K562 (cell line): ENCODE results near the gene CRYGA. TPM values are rescaled to one million over a fixed set of nuclear protein-coding genes. Genes with fewer than 3 reads are reported as not detected.

Source experiments
- ATAC-seq: fragments of 200-7000 bp; cut with Tn5 transposase; 3 replicates; pipeline ENCODE4 v1.9.1; 2020; ENCODE audit warnings: moderate library complexity
- BruUV-seq: library from RNA; stranded (reverse); fragments of 400-500 nt; replicated peaks from 2 replicates; lab custom pipeline; 2021; lab: Mats Ljungman, UMichigan
- CTCF ChIA-PET: fragments of 300-600 bp; formaldehyde crosslinking; extraction: SDS; loops from one replicate; lab custom pipeline; 2021; ENCODE audit warnings: low intra/inter-chr PET ratio; lab: Yijun Ruan, JAX
- POLR2A ChIA-PET: fragments of 300-600, 350-650 bp; sonication (Branson Sonifier 250); formaldehyde crosslinking; extraction: SDS; loops from one replicate; lab custom pipeline; 2021; ENCODE audit warnings: antibody characterized with exemption, inconsistent platforms; lab: Yijun Ruan, JAX
- DNase-seq, 4 experiments: peaks; one replicate each; pipeline versions ENCODE4 v3.0.0 to v3.0.0-alpha.2; 2011 to 2018; ENCODE audit warnings: low spot score in 3 of 4, mixed read lengths in 3 of 4; ENCODE audit errors: extremely low read depth in 1 of 4
- FAIRE-seq: peaks from 2 replicates; lab custom pipeline; 2011; peaks lifted over from hg19 to GRCh38; lab: Jason Lieb, UNC
- H2AFZ ChIP-seq: 2 replicates; pipeline ENCODE4 v1.6.0; 2011; ENCODE audit warnings: low read depth, low read length, control low read depth, inconsistent platforms
- H3K27ac ChIP-seq: fragments of 200-600 bp; 3 replicates; pipeline ENCODE4 v1.8.0; 2011; ENCODE audit warnings: low read depth, mild to moderate bottlenecking, control low read depth, inconsistent platforms, low read length, moderate library complexity, mixed read lengths; ENCODE audit errors: extremely low read depth
- H3K27me3 ChIP-seq, 2 experiments: fragments of 300-600 bp in 1 of 2; 2 replicates in 1 of 2; 3 replicates in 1 of 2; pipeline versions ENCODE4 v1.6.0 to v1.8.0; 2011; ENCODE audit warnings: inconsistent platforms in 2 of 2, low read length in 2 of 2, mild to moderate bottlenecking in 1 of 2, mixed read lengths in 1 of 2, moderate library complexity in 1 of 2; ENCODE audit not compliant: control insufficient read depth in 2 of 2, insufficient read depth in 2 of 2
- H3K36me3 ChIP-seq: fragments of 300-600 bp; 3 replicates; pipeline ENCODE4 v1.8.0; 2011; ENCODE audit warnings: mild to moderate bottlenecking, low read length, inconsistent platforms; ENCODE audit not compliant: control insufficient read depth, insufficient read depth
- H3K4me1 ChIP-seq, 2 experiments: fragments of 200-600 bp in 1 of 2; replicated peaks in 1 of 2; 2 replicates in 1 of 2; 3 replicates in 1 of 2; pipeline versions ENCODE4 v1.5.1 to v1.8.0; 2011; ENCODE audit warnings: inconsistent platforms in 2 of 2, low read length in 2 of 2, mild to moderate bottlenecking in 1 of 2, mixed read lengths in 1 of 2, moderate library complexity in 1 of 2; ENCODE audit not compliant: control insufficient read depth in 2 of 2, insufficient read depth in 2 of 2
- H3K4me2 ChIP-seq: 2 replicates; pipeline ENCODE4 v1.6.1; 2011; ENCODE audit warnings: low read length, control low read depth, inconsistent platforms, mixed read lengths; ENCODE audit not compliant: insufficient read depth
- H3K4me3 ChIP-seq: fragments of 200-600 bp; sonication (generic), shearing (Covaris generic); 2 replicates; pipeline ENCODE4 v1.5.1; 2016; ENCODE audit warnings: control low read depth, inconsistent platforms
- H3K79me2 ChIP-seq: fragments of 200-600 bp; 3 replicates; pipeline ENCODE4 v1.8.0; 2011; ENCODE audit warnings: low read length, inconsistent platforms; ENCODE audit not compliant: control insufficient read depth, insufficient read depth
- H3K9ac ChIP-seq, 2 experiments: 2 replicates each; pipeline versions ENCODE4 v1.6.0 to v1.6.1; 2011; ENCODE audit warnings: low read depth in 2 of 2, low read length in 2 of 2, control low read depth in 1 of 2, inconsistent platforms in 1 of 2, mild to moderate bottlenecking in 1 of 2, mixed read lengths in 1 of 2; ENCODE audit not compliant: insufficient read depth in 1 of 2
- H3K9me1 ChIP-seq: one replicate; pipeline ENCODE4 v1.6.0; 2011; ENCODE audit warnings: inconsistent platforms, mild to moderate bottlenecking, low read length, moderate library complexity; ENCODE audit not compliant: control insufficient read depth, insufficient read depth
- H3K9me3 ChIP-seq: replicated peaks from 2 replicates; pipeline ENCODE4 v1.5.1; 2011; ENCODE audit warnings: low read depth, low read length, inconsistent platforms; ENCODE audit not compliant: control insufficient read depth, insufficient read depth
- H4K20me1 ChIP-seq: replicated peaks from 2 replicates; pipeline ENCODE4 v1.6.1; 2011; ENCODE audit warnings: low read length, inconsistent platforms, mixed read lengths; ENCODE audit not compliant: control insufficient read depth, insufficient read depth
- KAT2B ChIP-seq: IDR thresholded peaks from one replicate; pipeline ENCODE4 v1.6.1; 2012; ENCODE audit warnings: low read depth, mild to moderate bottlenecking, control low read depth, inconsistent platforms, low read length, moderate library complexity
- POLR2B ChIP-seq: fragments of 450-650 bp; IDR thresholded peaks from 2 replicates; pipeline ENCODE4 v1.6.1; 2018; ENCODE audit warnings: low read depth; ENCODE audit not compliant: partially characterized antibody
- PYGO2 ChIP-seq: fragments of 450-650 bp; IDR thresholded peaks from 2 replicates; pipeline ENCODE4 v1.6.1; 2016; ENCODE audit warnings: mild to moderate bottlenecking, missing genetic modification characterization, moderate library complexity, missing compliant biosample characterization
- WHSC1 ChIP-seq: IDR thresholded peaks from one replicate; pipeline ENCODE4 v1.6.1; 2012; ENCODE audit warnings: low read length, control low read depth, inconsistent platforms
- ZNF583 ChIP-seq: fragments of 250-450 bp; sonication (Bioruptor Pico); IDR thresholded peaks from 2 replicates; pipeline ENCODE4 v1.4.0; 2020
- WGBS: fragments of 100-300 bp; shearing (Covaris generic); methylation state at CpG from one replicate; pipeline ENCODE4 v1.1.6; 2016; ENCODE audit warnings: low coverage, mixed read lengths; ENCODE audit not compliant: insufficient coverage; ENCODE audit errors: missing lambda C conversion rate; 5-methylcytosine and 5-hydroxymethylcytosine counted together
- in situ Hi-C: fragments of 300-500 bp; cut with MboI; formaldehyde crosslinking; loops from 4 replicates; pipeline ENCODE4 v1.15.0; 2018; ENCODE audit warnings: inconsistent platforms, mixed read lengths
- intact Hi-C: fragments of 100-400 bp; cut with micrococcal nuclease; formaldehyde crosslinking; loops from 2 replicates; pipeline ENCODE4 v1.14.2; 2022
- polyA plus RNA-seq, 8 experiments: library from polyadenylated mRNA; depleted of rRNA in 4 of 8; stranded (reverse) in 5 of 8; unstranded in 3 of 8; fragments of >200 nt; fragmentation: Nextera tagmentation in 2 of 8; fragmentation: Illumina TruSeq in 1 of 8; extraction: Ambion mirVana in 2 of 8; extraction: Trizol in 1 of 8; gene quantifications; 2 replicates each; pipeline versions ENCODE4 v1.2.1 to v1.2.3, GENCODE V29; 2011 to 2014; ENCODE audit warnings: inconsistent platforms in 1 of 8, missing spikeins in 1 of 8
- total RNA-seq, 7 experiments: library from RNA; depleted of rRNA in 6 of 7; stranded (reverse); fragments of >200 nt in 6 of 7; fragmentation: Illumina TruSeq in 2 of 7; extraction: Trizol in 2 of 7; gene quantifications; 2 replicates each; pipeline versions ENCODE4 v1.2.1 to v1.2.3, GENCODE V29; 2011 to 2021; ENCODE audit warnings: low replicate concordance in 1 of 7
- TF ChIP-seq, protein P1 (sequence below): fragments of 450-650 bp; IDR thresholded peaks from 2 replicates; pipeline ENCODE4 v1.6.1; 2017; ENCODE audit warnings: antibody characterized with exemption, mild to moderate bottlenecking
- TF ChIP-seq, protein P2 (sequence below), 2 experiments: fragments of 150-350 bp in 1 of 2; IDR thresholded peaks; 2 replicates each; pipeline ENCODE4 v1.6.1; 2012 to 2016; ENCODE audit warnings: low read depth in 2 of 2, low read length in 2 of 2, mild to moderate bottlenecking in 1 of 2, moderate library complexity in 1 of 2

Gene CRYGA
- total and polyA plus RNA-seq, 9 of the 15 experiments (the other 6 are each of a cell fraction or from before 2014, with no cell fraction given), result not detected

DNA sequence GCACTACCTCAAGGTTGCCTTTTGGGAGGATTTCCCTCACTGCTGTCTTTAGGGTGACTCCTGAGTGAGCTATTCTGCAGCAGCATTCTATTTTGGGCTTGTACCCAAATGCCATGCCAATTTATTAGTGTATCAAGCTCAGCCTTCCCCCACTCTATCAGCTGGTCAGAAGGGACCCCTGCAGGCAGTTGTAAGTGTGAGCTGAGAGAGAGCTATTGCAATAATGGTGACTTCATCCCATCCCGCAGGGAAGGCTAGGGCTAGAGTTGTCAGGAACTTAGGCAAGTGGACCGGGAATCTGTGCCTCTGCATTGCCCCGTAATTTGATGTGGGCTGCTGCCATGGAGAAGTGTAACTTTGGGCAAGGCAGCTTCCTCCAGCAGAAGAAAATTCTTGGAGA is 15.6 kb downstream of the CRYGA start:
- no peak overlapping the region for H3K4me2 ChIP-seq
- no peaks in the 10 kb centered on the region for H3K36me3 ChIP-seq
- no peaks in the 10 kb centered on the region for H3K79me2 ChIP-seq
- no peak for DNase-seq
- H3K9me1 ChIP-seq, result no peaks in the 10 kb centered on the region
- no peaks in the 10 kb centered on the region for H3K9me3 ChIP-seq
- no peaks in the 10 kb centered on the region for H3K4me1 ChIP-seq
- no peak overlapping the region for H3K4me3 ChIP-seq
- ChIA-PET CTCF (no interaction called here), POLR2A (no interaction called here)
- FAIRE-seq, result no peak
- intact Hi-C loops (no loop called here), in situ Hi-C loops (no loop called here)
- H3K27me3 ChIP-seq, result no peaks in the 10 kb centered on the region
- no peak overlapping the region for H3K27ac ChIP-seq
- BruUV-seq, result no TSS peak
- TF ChIP-seq PYGO2 (tag) (no peak), ZNF583 (CRISPR knock-in tag) (no peak), KAT2B (no peak), POLR2B (no peak), WHSC1 (no peak)
- TF ChIP-seq, protein P1, sequence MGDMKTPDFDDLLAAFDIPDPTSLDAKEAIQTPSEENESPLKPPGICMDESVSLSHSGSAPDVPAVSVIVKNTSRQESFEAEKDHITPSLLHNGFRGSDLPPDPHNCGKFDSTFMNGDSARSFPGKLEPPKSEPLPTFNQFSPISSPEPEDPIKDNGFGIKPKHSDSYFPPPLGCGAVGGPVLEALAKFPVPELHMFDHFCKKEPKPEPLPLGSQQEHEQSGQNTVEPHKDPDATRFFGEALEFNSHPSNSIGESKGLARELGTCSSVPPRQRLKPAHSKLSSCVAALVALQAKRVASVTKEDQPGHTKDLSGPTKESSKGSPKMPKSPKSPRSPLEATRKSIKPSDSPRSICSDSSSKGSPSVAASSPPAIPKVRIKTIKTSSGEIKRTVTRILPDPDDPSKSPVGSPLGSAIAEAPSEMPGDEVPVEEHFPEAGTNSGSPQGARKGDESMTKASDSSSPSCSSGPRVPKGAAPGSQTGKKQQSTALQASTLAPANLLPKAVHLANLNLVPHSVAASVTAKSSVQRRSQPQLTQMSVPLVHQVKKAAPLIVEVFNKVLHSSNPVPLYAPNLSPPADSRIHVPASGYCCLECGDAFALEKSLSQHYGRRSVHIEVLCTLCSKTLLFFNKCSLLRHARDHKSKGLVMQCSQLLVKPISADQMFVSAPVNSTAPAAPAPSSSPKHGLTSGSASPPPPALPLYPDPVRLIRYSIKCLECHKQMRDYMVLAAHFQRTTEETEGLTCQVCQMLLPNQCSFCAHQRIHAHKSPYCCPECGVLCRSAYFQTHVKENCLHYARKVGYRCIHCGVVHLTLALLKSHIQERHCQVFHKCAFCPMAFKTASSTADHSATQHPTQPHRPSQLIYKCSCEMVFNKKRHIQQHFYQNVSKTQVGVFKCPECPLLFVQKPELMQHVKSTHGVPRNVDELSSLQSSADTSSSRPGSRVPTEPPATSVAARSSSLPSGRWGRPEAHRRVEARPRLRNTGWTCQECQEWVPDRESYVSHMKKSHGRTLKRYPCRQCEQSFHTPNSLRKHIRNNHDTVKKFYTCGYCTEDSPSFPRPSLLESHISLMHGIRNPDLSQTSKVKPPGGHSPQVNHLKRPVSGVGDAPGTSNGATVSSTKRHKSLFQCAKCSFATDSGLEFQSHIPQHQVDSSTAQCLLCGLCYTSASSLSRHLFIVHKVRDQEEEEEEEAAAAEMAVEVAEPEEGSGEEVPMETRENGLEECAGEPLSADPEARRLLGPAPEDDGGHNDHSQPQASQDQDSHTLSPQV, result no peak
- TF ChIP-seq, protein P2, sequence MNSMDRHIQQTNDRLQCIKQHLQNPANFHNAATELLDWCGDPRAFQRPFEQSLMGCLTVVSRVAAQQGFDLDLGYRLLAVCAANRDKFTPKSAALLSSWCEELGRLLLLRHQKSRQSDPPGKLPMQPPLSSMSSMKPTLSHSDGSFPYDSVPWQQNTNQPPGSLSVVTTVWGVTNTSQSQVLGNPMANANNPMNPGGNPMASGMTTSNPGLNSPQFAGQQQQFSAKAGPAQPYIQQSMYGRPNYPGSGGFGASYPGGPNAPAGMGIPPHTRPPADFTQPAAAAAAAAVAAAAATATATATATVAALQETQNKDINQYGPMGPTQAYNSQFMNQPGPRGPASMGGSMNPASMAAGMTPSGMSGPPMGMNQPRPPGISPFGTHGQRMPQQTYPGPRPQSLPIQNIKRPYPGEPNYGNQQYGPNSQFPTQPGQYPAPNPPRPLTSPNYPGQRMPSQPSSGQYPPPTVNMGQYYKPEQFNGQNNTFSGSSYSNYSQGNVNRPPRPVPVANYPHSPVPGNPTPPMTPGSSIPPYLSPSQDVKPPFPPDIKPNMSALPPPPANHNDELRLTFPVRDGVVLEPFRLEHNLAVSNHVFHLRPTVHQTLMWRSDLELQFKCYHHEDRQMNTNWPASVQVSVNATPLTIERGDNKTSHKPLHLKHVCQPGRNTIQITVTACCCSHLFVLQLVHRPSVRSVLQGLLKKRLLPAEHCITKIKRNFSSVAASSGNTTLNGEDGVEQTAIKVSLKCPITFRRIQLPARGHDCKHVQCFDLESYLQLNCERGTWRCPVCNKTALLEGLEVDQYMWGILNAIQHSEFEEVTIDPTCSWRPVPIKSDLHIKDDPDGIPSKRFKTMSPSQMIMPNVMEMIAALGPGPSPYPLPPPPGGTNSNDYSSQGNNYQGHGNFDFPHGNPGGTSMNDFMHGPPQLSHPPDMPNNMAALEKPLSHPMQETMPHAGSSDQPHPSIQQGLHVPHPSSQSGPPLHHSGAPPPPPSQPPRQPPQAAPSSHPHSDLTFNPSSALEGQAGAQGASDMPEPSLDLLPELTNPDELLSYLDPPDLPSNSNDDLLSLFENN (IDR thresholded peaks at IDR 0.05; ENCODE audit: low read depth in 2 of 2, low read length in 2 of 2), result no peak
- ATAC-seq, result no peak
- 0% methylated on average over 2 of the region's 3 CpGs for WGBS
- no peaks in the 10 kb centered on the region for H4K20me1 ChIP-seq
- H2AFZ ChIP-seq, result no peak overlapping the region
- H3K9ac ChIP-seq, result no peak overlapping the region
